A549 (cell line): ENCODE data around the gene SMAD3.

Experiments used
- CTCF ChIP-seq: fragments of >200 bp; sonication (Bioruptor Twin); formaldehyde crosslinking; IDR thresholded peaks from 3 replicates; pipeline ENCODE4 v1.5.1; 2016
- ESRRA ChIP-seq: fragments of 150-350 bp; IDR thresholded peaks from 2 replicates; pipeline ENCODE4 v1.6.1; 2014; ENCODE audit warnings: mild to moderate bottlenecking, low read length, borderline replicate concordance
- HMGXB4 ChIP-seq: fragments of 250-450 bp; sonication (Bioruptor Pico); IDR thresholded peaks from 2 replicates; pipeline ENCODE4 v1.5.0; 2021; ENCODE audit warnings: mild to moderate bottlenecking, moderate library complexity, borderline replicate concordance
- MYC ChIP-seq: IDR thresholded peaks from 2 replicates; pipeline ENCODE4 v1.6.1; 2012; ENCODE audit warnings: mild to moderate bottlenecking, inconsistent platforms, low read length, improper control_type of control experiment, borderline replicate concordance
- PBX3 ChIP-seq: IDR thresholded peaks from 2 replicates; pipeline ENCODE4 v1.6.1; 2012
- RCOR1 ChIP-seq: fragments of 150-350 bp; IDR thresholded peaks from 2 replicates; pipeline ENCODE4 v1.6.1; 2014; ENCODE audit warnings: antibody characterized with exemption, low read length, low read depth
- REST ChIP-seq: fragments of 200-600 bp; sonication (generic); IDR thresholded peaks from 2 replicates; pipeline ENCODE4 v1.6.1; 2016; ENCODE audit warnings: antibody characterized with exemption, mild to moderate bottlenecking, moderate library complexity

GRCh38 chr15:67103021-67103420 is 37.6 kb downstream of the SMAD3 start:
- TF ChIP-seq CTCF (no peak), REST (no peak), HMGXB4 (CRISPR knock-in tag) (no peak), ESRRA (no peak), PBX3 (no peak), RCOR1 (no peak), MYC (no peak)
